HG02798 (cell line): ENCODE measurements around the gene GATB.

ENCODE experiments used
- ATAC-seq: cut with Tn5 transposase; IDR thresholded peaks from one replicate; pipeline ENCODE4 v1.9.1; 2021; ENCODE audit warnings: mild to moderate bottlenecking; ENCODE audit not compliant: unreplicated experiment, poor library complexity

The GATB gene

GRCh38 chr4:151785484-151786157 lies 24.8 kb upstream of the GATB start:
- no peak for ATAC-seq

GRCh38 chr4:151784706-151785105 lies 23.9 kb upstream of the GATB start:
- ATAC-seq = no peak

- no peak for ATAC-seq
Measured at GRCh38 chr4:151783867-151784266, 23.1 kb upstream of the GATB start.

- ATAC-seq = no peak
Measured at GRCh38 chr4:151782296-151782695, 21.5 kb upstream of the GATB start.

GRCh38 chr4:151781026-151781425 lies 20.2 kb upstream of the GATB start:
- no peak for ATAC-seq

- ATAC-seq = no peak
Measured at GRCh38 chr4:151777471-151777870, 16.7 kb upstream of the GATB start.

- ATAC-seq = no peak
Measured at GRCh38 chr4:151774324-151774723, 13.5 kb upstream of the GATB start.

GRCh38 chr4:151772274-151772673 lies 11.5 kb upstream of the GATB start:
- no peak for ATAC-seq

- ATAC-seq = no peak
Measured at GRCh38 chr4:151771664-151772063, 10.9 kb upstream of the GATB start.

GRCh38 chr4:151770154-151770553 lies 9.3 kb upstream of the GATB start:
- no peak for ATAC-seq

GRCh38 chr4:151768835-151769234 lies 8.0 kb upstream of the GATB start:
- no peak for ATAC-seq

GRCh38 chr4:151766691-151767090 lies 5.9 kb upstream of the GATB start:
- no peak for ATAC-seq

GRCh38 chr4:151760002-151760401 lies 805 bp downstream of the GATB start:
- ATAC-seq = no peak

GRCh38 chr4:151753056-151753455 lies 7.8 kb downstream of the GATB start:
- no peak for ATAC-seq

- ATAC-seq = no peak
Measured at GRCh38 chr4:151750156-151750555, 10.7 kb downstream of the GATB start.

- no peak for ATAC-seq
Measured at GRCh38 chr4:151745481-151746231, 15.2 kb downstream of the GATB start.

- no peak for ATAC-seq
Measured at GRCh38 chr4:151744614-151745013, 16.2 kb downstream of the GATB start.

- ATAC-seq = no peak
Measured at GRCh38 chr4:151743894-151744293, 16.9 kb downstream of the GATB start.

- no peak for ATAC-seq
Measured at GRCh38 chr4:151743128-151743854, 17.5 kb downstream of the GATB start.

- no peak for ATAC-seq
Measured at GRCh38 chr4:151738720-151739517, 21.9 kb downstream of the GATB start.
